ENCODE measurements around the gene TAS1R3. TPM values are rescaled to one million over a fixed set of nuclear protein-coding genes. Genes with fewer than 3 reads are reported as not detected.

Gene TAS1R3
- total RNA-seq, 1 donor from 2014 or later: 0.50 TPM

DNA sequence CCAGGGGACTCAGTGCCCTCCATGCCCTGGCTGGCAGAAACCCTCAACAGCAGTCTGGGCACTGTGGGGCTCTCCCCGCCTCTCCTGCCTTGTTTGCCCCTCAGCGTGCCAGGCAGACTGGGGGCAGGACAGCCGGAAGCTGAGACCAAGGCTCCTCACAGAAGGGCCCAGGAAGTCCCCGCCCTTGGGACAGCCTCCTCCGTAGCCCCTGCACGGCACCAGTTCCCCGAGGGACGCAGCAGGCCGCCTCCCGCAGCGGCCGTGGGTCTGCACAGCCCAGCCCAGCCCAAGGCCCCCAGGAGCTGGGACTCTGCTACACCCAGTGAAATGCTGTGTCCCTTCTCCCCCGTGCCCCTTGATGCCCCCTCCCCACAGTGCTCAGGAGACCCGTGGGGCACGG, 2.8 kb upstream of the TAS1R3 start:
- TF ChIP-seq, protein P1, sequence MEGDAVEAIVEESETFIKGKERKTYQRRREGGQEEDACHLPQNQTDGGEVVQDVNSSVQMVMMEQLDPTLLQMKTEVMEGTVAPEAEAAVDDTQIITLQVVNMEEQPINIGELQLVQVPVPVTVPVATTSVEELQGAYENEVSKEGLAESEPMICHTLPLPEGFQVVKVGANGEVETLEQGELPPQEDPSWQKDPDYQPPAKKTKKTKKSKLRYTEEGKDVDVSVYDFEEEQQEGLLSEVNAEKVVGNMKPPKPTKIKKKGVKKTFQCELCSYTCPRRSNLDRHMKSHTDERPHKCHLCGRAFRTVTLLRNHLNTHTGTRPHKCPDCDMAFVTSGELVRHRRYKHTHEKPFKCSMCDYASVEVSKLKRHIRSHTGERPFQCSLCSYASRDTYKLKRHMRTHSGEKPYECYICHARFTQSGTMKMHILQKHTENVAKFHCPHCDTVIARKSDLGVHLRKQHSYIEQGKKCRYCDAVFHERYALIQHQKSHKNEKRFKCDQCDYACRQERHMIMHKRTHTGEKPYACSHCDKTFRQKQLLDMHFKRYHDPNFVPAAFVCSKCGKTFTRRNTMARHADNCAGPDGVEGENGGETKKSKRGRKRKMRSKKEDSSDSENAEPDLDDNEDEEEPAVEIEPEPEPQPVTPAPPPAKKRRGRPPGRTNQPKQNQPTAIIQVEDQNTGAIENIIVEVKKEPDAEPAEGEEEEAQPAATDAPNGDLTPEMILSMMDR (IDR thresholded peaks at IDR 0.05; ENCODE audit: insufficient read depth, low read depth, low read length): no peak
- no peak for TF ChIP-seq EZH2 (IDR thresholded peaks at IDR 0.05; ENCODE audit: insufficient read depth, low read length)
- no peak for DNase-seq (ENCODE audit: low read depth)

DNA sequence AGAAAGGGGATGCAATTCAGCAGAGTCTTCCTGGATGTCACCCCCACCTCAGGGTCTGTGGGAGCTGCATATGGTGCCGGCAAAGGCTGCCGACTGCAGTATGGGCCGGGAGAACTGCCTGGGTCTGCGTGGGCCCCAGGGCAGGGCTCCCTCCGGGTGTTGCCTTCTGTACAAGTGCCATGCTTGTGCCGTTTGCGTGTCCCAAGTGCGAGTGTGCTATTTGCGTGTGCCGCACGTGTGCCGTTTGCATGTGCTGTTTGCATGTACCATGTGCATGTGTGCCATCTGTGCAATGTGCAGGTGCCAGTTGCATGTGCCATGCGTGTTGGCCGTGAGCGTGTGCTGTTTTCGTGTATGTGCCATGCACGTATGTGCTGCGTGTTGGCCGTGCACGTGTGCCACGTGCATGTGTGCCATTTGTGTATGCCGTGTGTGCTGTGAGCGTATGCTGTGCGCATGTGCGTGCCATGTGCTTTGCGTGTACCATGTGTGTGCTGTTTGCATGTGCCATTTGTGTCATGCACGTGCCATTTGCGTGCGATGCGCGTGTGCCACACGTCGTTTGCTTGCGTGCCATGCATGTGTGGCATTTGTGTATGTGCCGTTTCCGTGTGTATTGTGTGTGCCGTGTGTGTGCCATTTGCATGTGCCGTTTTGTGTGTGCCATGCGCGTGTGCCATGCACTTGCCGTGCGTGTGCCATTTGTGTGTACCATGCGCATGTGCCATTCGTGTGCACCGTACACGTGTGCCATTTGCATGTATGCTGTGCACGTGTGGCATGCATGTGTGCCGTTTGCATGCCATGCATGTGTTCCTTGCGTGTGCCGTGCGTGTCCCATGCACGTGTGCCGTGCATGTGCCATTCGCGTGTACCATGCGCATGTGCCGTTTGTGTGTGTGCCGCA, 1.5 kb upstream of the TAS1R3 start:
- H3K27me3 ChIP-seq (ENCODE audit: insufficient read depth, low read length): no peaks in the 10 kb centered on the region
- DNase-seq (ENCODE audit: low read depth): no peak
- Mint-ChIP-seq H3K36me3 (ENCODE audit: low read depth, unreplicated experiment) (no peaks in the 10 kb centered on the region), H3K4me1 (ENCODE audit: low read depth, unreplicated experiment) (no peaks in the 10 kb centered on the region), H3K9me3 (ENCODE audit: unreplicated experiment) (no peaks in the 10 kb centered on the region), H3K27me3 (ENCODE audit: low read depth, unreplicated experiment) (no peaks in the 10 kb centered on the region), H3K27ac (ENCODE audit: unreplicated experiment) (peak overlapping the region; percentile 66), H3K4me3 (ENCODE audit: unreplicated experiment) (no peak overlapping the region)
- no peak overlapping the region for H3K9ac ChIP-seq (ENCODE audit: low read length)
- H3K4me2 ChIP-seq (ENCODE audit: low read length): no peak overlapping the region
- no peaks in the 10 kb centered on the region for H3K9me3 ChIP-seq (ENCODE audit: insufficient read depth, low read depth, low read length)
- no peak overlapping the region for H3K4me3 ChIP-seq (ENCODE audit: insufficient read depth, low read depth, low read length)
- peaks cover 26% of the 10 kb centered on the region for H3K79me2 ChIP-seq (ENCODE audit: insufficient read depth, low read length)
- FAIRE-seq: no peak
- no peaks in the 10 kb centered on the region for H3K36me3 ChIP-seq (ENCODE audit: insufficient read depth, low read length)
- peaks cover 41% of the 10 kb centered on the region for H4K20me1 ChIP-seq (ENCODE audit: insufficient read depth, low read length)
- TF ChIP-seq, protein P1 (IDR thresholded peaks at IDR 0.05; ENCODE audit: insufficient read depth, low read depth, low read length): no peak
- TF ChIP-seq EZH2 (IDR thresholded peaks at IDR 0.05; ENCODE audit: insufficient read depth, low read length): no peak
- no peak overlapping the region for H2AFZ ChIP-seq (ENCODE audit: low read depth, low read length)
- H3K27ac ChIP-seq (ENCODE audit: low read depth, low read length): no peak overlapping the region
- peaks cover 7% of the 10 kb centered on the region for H3K4me1 ChIP-seq (ENCODE audit: insufficient read depth, low read length)

More for the DNA sequence above, 2.8 kb upstream of the TAS1R3 start:
- Histone ChIP-seq H3K27ac (ENCODE audit: low read depth, low read length) (no peak overlapping the region), H3K9me3 (ENCODE audit: insufficient read depth, low read depth, low read length) (no peaks in the 10 kb centered on the region), H3K79me2 (ENCODE audit: insufficient read depth, low read length) (peaks cover 35% of the 10 kb centered on the region), H3K4me3 (ENCODE audit: insufficient read depth, low read depth, low read length) (no peak overlapping the region), H2AFZ (ENCODE audit: low read depth, low read length) (no peak overlapping the region), H3K27me3 (ENCODE audit: insufficient read depth, low read length) (no peaks in the 10 kb centered on the region), H4K20me1 (ENCODE audit: insufficient read depth, low read length) (peaks cover 39% of the 10 kb centered on the region), H3K9ac (ENCODE audit: low read length) (no peak overlapping the region), H3K36me3 (ENCODE audit: insufficient read depth, low read length) (no peaks in the 10 kb centered on the region), H3K4me1 (ENCODE audit: insufficient read depth, low read length) (peaks cover 11% of the 10 kb centered on the region), H3K4me2 (ENCODE audit: low read length) (no peak overlapping the region)
- no peak overlapping the region for H3K27ac Mint-ChIP-seq (ENCODE audit: unreplicated experiment)
- no peaks in the 10 kb centered on the region for H3K36me3 Mint-ChIP-seq (ENCODE audit: low read depth, unreplicated experiment)
- no peaks in the 10 kb centered on the region for H3K9me3 Mint-ChIP-seq (ENCODE audit: unreplicated experiment)
- H3K4me1 Mint-ChIP-seq (ENCODE audit: low read depth, unreplicated experiment): peaks cover 4% of the 10 kb centered on the region
- no peaks in the 10 kb centered on the region for H3K27me3 Mint-ChIP-seq (ENCODE audit: low read depth, unreplicated experiment)
- FAIRE-seq: no peak
- H3K4me3 Mint-ChIP-seq (ENCODE audit: unreplicated experiment): no peak overlapping the region

All from astrocyte (in vitro differentiated cells and primary cell).